ENCODE results near the gene CA5A. TPM values are rescaled to one million over a fixed set of nuclear protein-coding genes. Genes with fewer than 3 reads are reported as not detected.
"Not testable (repeated sequence)": the region's sequence is repeated elsewhere in the genome, so short reads cannot be mapped to it uniquely, and the experiment has no call there.

The CA5A gene
- total RNA-seq, 1 donor from 2014 or later: not detected

GRCh38 chr16:87900489-87900888, 35.8 kb downstream of the CA5A start:
- DNase-seq; H3K27ac ChIP-seq; H3K4me1 ChIP-seq; H3K4me3 ChIP-seq; H3K27me3 ChIP-seq; H3K9me3 ChIP-seq; intact Hi-C loops (cut with DNase I); H3K36me3 ChIP-seq; ATAC-seq: not testable (repeated sequence)

GRCh38 chr16:87897521-87898505, 38.5 kb downstream of the CA5A start:
- ATAC-seq (no peak), DNase-seq (no peak)
- H3K27ac ChIP-seq: no peak overlapping the region
- H3K27me3 ChIP-seq: no peaks in the 10 kb centered on the region
- no peaks in the 10 kb centered on the region for H3K36me3 ChIP-seq
- intact Hi-C loops (cut with DNase I): no loop called here
- H3K9me3 ChIP-seq: no peaks in the 10 kb centered on the region
- H3K4me3 ChIP-seq: no peak overlapping the region
- no peak for TF ChIP-seq CTCF (IDR thresholded peaks at IDR 0.05)
- H3K4me1 ChIP-seq: peaks cover 4% of the 10 kb centered on the region

GRCh38 chr16:87896924-87897520, 39.3 kb downstream of the CA5A start:
- H3K27ac ChIP-seq: peak overlapping the region; percentile 37
- H3K9me3 ChIP-seq; H3K4me1 ChIP-seq; DNase-seq; intact Hi-C loops (cut with DNase I); H3K36me3 ChIP-seq; ATAC-seq; H3K4me3 ChIP-seq; H3K27me3 ChIP-seq: not testable (repeated sequence)

- intact Hi-C loops (cut with DNase I); H3K27me3 ChIP-seq; H3K9me3 ChIP-seq; H3K4me1 ChIP-seq; DNase-seq; H3K36me3 ChIP-seq; H3K4me3 ChIP-seq: not testable (repeated sequence)
- peak overlapping the region; percentile 37 for H3K27ac ChIP-seq
- peak; percentile 57 for ATAC-seq
Measured at GRCh38 chr16:87896176-87896890, 40.0 kb downstream of the CA5A start.

- Histone ChIP-seq H3K36me3 (no peaks in the 10 kb centered on the region), H3K4me1 (peaks cover 4% of the 10 kb centered on the region), H3K4me3 (no peak overlapping the region), H3K27me3 (no peaks in the 10 kb centered on the region), H3K9me3 (no peaks in the 10 kb centered on the region), H3K27ac (peak overlapping the region; percentile 37)
- intact Hi-C loops (cut with DNase I): no loop called here
- no peak for DNase-seq
- TF ChIP-seq CTCF (IDR thresholded peaks at IDR 0.05): no peak
- ATAC-seq: peak; percentile 90
Measured at GRCh38 chr16:87895641-87896141, 40.6 kb downstream of the CA5A start.

- H3K27me3 ChIP-seq; H3K27ac ChIP-seq; DNase-seq; H3K9me3 ChIP-seq; H3K4me3 ChIP-seq; ATAC-seq; H3K36me3 ChIP-seq; intact Hi-C loops (cut with DNase I); H3K4me1 ChIP-seq: not testable (repeated sequence)
Measured at GRCh38 chr16:87894005-87894404, 42.3 kb downstream of the CA5A start.

GRCh38 chr16:87891764-87892163, 44.6 kb downstream of the CA5A start:
- H3K4me1 ChIP-seq: peaks cover 3% of the 10 kb centered on the region

More at GRCh38 chr16:87891764-87892163, 44.6 kb downstream of the CA5A start:
- ATAC-seq (no peak), DNase-seq (no peak)
- no peaks in the 10 kb centered on the region for H3K9me3 ChIP-seq
- H3K4me3 ChIP-seq: no peak overlapping the region
- H3K27ac ChIP-seq: no peak overlapping the region
- H3K27me3 ChIP-seq: no peaks in the 10 kb centered on the region
- no peaks in the 10 kb centered on the region for H3K36me3 ChIP-seq
- no peak for TF ChIP-seq CTCF (IDR thresholded peaks at IDR 0.05)
- intact Hi-C loops (cut with DNase I): no loop called here
